HEK293T (cell line): Measurements from ENCODE around the gene BCR.
"Not testable (repeated sequence)": the region's sequence is repeated elsewhere in the genome, so short reads cannot be mapped to it uniquely, and the experiment has no call there.

Experiments
- ARNT ChIP-seq: fragments of 450-650 bp; IDR thresholded peaks from 2 replicates; pipeline ENCODE4 v1.6.1; 2017; ENCODE audit warnings: mild to moderate bottlenecking
- FOXM1 ChIP-seq: fragments of 450-650 bp; IDR thresholded peaks from 2 replicates; pipeline ENCODE4 v1.6.1; 2017; ENCODE audit warnings: mild to moderate bottlenecking, borderline replicate concordance

DNA sequence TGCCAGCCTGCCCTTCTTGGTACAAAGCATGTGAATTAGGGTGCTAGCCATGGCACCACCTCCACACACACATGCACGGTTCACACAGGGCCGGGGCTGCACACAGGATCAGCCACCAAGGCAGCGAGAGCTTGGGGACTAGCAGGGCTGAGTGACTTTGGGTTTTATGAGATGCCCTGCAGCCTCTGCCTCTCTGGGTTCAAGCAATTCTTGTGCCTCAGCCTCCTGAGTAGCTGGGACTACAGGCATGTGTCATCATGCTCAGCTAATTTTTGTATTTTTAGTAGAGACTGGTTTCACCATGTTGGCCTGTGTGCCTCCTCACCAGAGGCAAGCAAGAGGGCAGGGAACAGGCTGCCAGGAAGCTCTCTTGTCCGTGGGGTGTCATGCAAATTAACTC lies 43.3 kb upstream of the BCR start:
- not testable (repeated sequence) for TF ChIP-seq FOXM1, ARNT
